H1 (cell line): ENCODE data around the gene RPL12. TPM values are rescaled to one million over a fixed set of nuclear protein-coding genes. Genes with fewer than 3 reads are reported as not detected.

Experiments
- CTCF ChIA-PET: fragments of 300-600 bp; sonication (Branson Sonifier 250); formaldehyde crosslinking; loops from one replicate; lab custom pipeline; 2021; ENCODE audit not compliant: partially characterized antibody; lab: Charles Lee
- POLR2A ChIA-PET: fragments of 300-600 bp; sonication (Branson Sonifier 250); formaldehyde crosslinking; loops from one replicate; lab custom pipeline; 2021; ENCODE audit warnings: inconsistent platforms; ENCODE audit not compliant: partially characterized antibody; lab: Charles Lee
- DNase-seq, 2 experiments: peaks; one replicate each; pipeline versions ENCODE4 v3.0.0 to v3.0.0-alpha.2; 2010 to 2022; ENCODE audit warnings: low spot score in 2 of 2, low read depth in 1 of 2, mixed read lengths in 1 of 2
- FAIRE-seq: peaks from 2 replicates; lab custom pipeline; 2011; peaks lifted over from hg19 to GRCh38; lab: Jason Lieb, UNC
- H2AFZ ChIP-seq: 2 replicates; pipeline ENCODE4 v1.8.1; 2012; ENCODE audit warnings: low read length, inconsistent platforms
- H2AK5ac ChIP-seq: 2 replicates; pipeline ENCODE4 v1.6.1; 2013; ENCODE audit warnings: low read depth, low read length
- H2BK120ac ChIP-seq: replicated peaks from 2 replicates; pipeline ENCODE3; 2013; ENCODE audit warnings: low read depth, low read length, inconsistent platforms
- H2BK12ac ChIP-seq: 2 replicates; pipeline ENCODE4 v1.6.1; 2013; ENCODE audit warnings: low read depth, low read length
- H2BK15ac ChIP-seq: 2 replicates; pipeline ENCODE4 v1.6.1; 2013; ENCODE audit warnings: low read length
- H2BK20ac ChIP-seq: 2 replicates; pipeline ENCODE4 v1.6.1; 2013; ENCODE audit warnings: low read length
- H2BK5ac ChIP-seq: 2 replicates; pipeline ENCODE4 v1.6.1; 2013; ENCODE audit warnings: low read depth, low read length
- H3K14ac ChIP-seq: 2 replicates; pipeline ENCODE4 v1.6.1; 2013; ENCODE audit warnings: inconsistent platforms; ENCODE audit not compliant: insufficient read length
- H3K18ac ChIP-seq: 2 replicates; pipeline ENCODE4 v1.6.1; 2013; ENCODE audit warnings: low read length; ENCODE audit errors: extremely low read depth
- H3K23ac ChIP-seq: 2 replicates; pipeline ENCODE4 v1.6.1; 2013; ENCODE audit warnings: inconsistent platforms; ENCODE audit not compliant: insufficient read length
- H3K23me2 ChIP-seq: 2 replicates; pipeline ENCODE4 v1.6.1; 2013; ENCODE audit warnings: low read depth, low read length
- H3K27ac ChIP-seq: 2 replicates; pipeline ENCODE4 v1.6.1; 2011; ENCODE audit warnings: low read depth, low read length, inconsistent platforms
- H3K27me3 ChIP-seq, 4 experiments: replicated peaks in 1 of 4; 1 replicate in 1 of 4; 2 replicates in 3 of 4; pipeline versions ENCODE4 v1.6.1 to v1.8.1; 2011 to 2013; ENCODE audit warnings: low read length in 3 of 4, mild to moderate bottlenecking in 3 of 4, inconsistent platforms in 2 of 4, mixed read lengths in 2 of 4, moderate library complexity in 1 of 4; ENCODE audit not compliant: control insufficient read depth in 3 of 4, insufficient read depth in 3 of 4; ENCODE audit errors: extremely low read depth in 1 of 4
- H3K36me3 ChIP-seq, 4 experiments: 2 replicates each; pipeline versions ENCODE4 v1.6.1 to v1.8.1; 2011 to 2013; ENCODE audit warnings: mild to moderate bottlenecking in 4 of 4, low read length in 3 of 4, moderate library complexity in 2 of 4, control low read depth in 1 of 4, inconsistent platforms in 1 of 4; ENCODE audit not compliant: insufficient read depth in 4 of 4, control insufficient read depth in 2 of 4
- H3K4ac ChIP-seq: replicated peaks from 2 replicates; pipeline ENCODE3; 2013; ENCODE audit warnings: low read length, low read depth, mixed read lengths, inconsistent platforms; ENCODE audit not compliant: insufficient read length
- H3K4me1 ChIP-seq, 4 experiments: replicated peaks in 1 of 4; 1 replicate in 1 of 4; 2 replicates in 3 of 4; pipeline versions ENCODE4 v1.6.1 to v1.8.1; 2011 to 2013; ENCODE audit warnings: low read length in 3 of 4, inconsistent platforms in 2 of 4, mixed read lengths in 1 of 4; ENCODE audit not compliant: insufficient read depth in 4 of 4, control insufficient read depth in 3 of 4
- H3K4me2 ChIP-seq, 2 experiments: 2 replicates each; pipeline versions ENCODE4 v1.6.1 to v1.8.1; 2011 to 2013; ENCODE audit warnings: low read depth in 2 of 2, low read length in 2 of 2, control low read depth in 1 of 2, inconsistent platforms in 1 of 2, mild to moderate bottlenecking in 1 of 2; ENCODE audit not compliant: insufficient read depth in 1 of 2
- H3K4me3 ChIP-seq, 4 experiments: fragments of 200-600, 300-600 bp in 1 of 4; sonication (generic), shearing (Covaris generic), sonication (Bioruptor Twin) in 1 of 4; 2 replicates each; pipeline versions ENCODE4 v1.5.1 to v1.8.1; 2011 to 2016; ENCODE audit warnings: low read length in 4 of 4, low read depth in 3 of 4, control low read depth in 2 of 4, inconsistent platforms in 2 of 4, mild to moderate bottlenecking in 2 of 4, mixed read lengths in 1 of 4, moderate library complexity in 1 of 4; ENCODE audit not compliant: insufficient read depth in 2 of 4; ENCODE audit errors: extremely low read depth in 1 of 4
- H3K56ac ChIP-seq: replicated peaks from 2 replicates; pipeline ENCODE3; 2013; ENCODE audit warnings: low read depth, mild to moderate bottlenecking, mixed read lengths, low read length, inconsistent platforms; ENCODE audit not compliant: insufficient read length
- H3K79me1 ChIP-seq: 2 replicates; pipeline ENCODE4 v1.6.1; 2013; ENCODE audit warnings: low read depth, low read length, control low read depth
- H3K79me2 ChIP-seq, 2 experiments: 2 replicates each; pipeline versions ENCODE4 v1.6.1 to v1.8.1; 2012 to 2013; ENCODE audit warnings: low read length in 2 of 2, mild to moderate bottlenecking in 2 of 2, inconsistent platforms in 1 of 2; ENCODE audit not compliant: insufficient read depth in 2 of 2, control insufficient read depth in 1 of 2
- H3K9ac ChIP-seq, 4 experiments: replicated peaks in 1 of 4; 1 replicate in 1 of 4; 2 replicates in 3 of 4; pipeline versions ENCODE4 v1.6.1 to v1.8.1; 2011 to 2013; ENCODE audit warnings: low read depth in 3 of 4, low read length in 3 of 4, control low read depth in 2 of 4, mild to moderate bottlenecking in 2 of 4, moderate library complexity in 2 of 4, inconsistent platforms in 1 of 4; ENCODE audit errors: extremely low read depth in 1 of 4
- H3K9me3 ChIP-seq, 2 experiments: 2 replicates each; pipeline versions ENCODE4 v1.6.1 to v1.8.1; 2012 to 2013; ENCODE audit warnings: mild to moderate bottlenecking in 2 of 2, moderate library complexity in 2 of 2, control low read depth in 1 of 2, inconsistent platforms in 1 of 2, low read depth in 1 of 2, low read length in 1 of 2, mixed read lengths in 1 of 2; ENCODE audit not compliant: insufficient read depth in 2 of 2
- H4K20me1 ChIP-seq, 2 experiments: replicated peaks in 1 of 2; 2 replicates each; pipeline versions ENCODE3 to v1.8.1; 2011 to 2013; ENCODE audit warnings: inconsistent platforms in 2 of 2, low read length in 2 of 2, mild to moderate bottlenecking in 1 of 2; ENCODE audit not compliant: insufficient read depth in 2 of 2, control insufficient read depth in 1 of 2
- H4K5ac ChIP-seq: 2 replicates; pipeline ENCODE4 v1.6.1; 2013; ENCODE audit warnings: low read length, low read depth, mixed read lengths, inconsistent platforms; ENCODE audit not compliant: insufficient read length
- H4K8ac ChIP-seq: 2 replicates; pipeline ENCODE4 v1.8.0; 2013; ENCODE audit warnings: mild to moderate bottlenecking, moderate library complexity, low read length, inconsistent platforms; ENCODE audit not compliant: insufficient read depth; ENCODE audit errors: extremely low read depth
- H4K91ac ChIP-seq: replicated peaks from 2 replicates; pipeline ENCODE3; 2013; ENCODE audit warnings: low read length, mixed read lengths, inconsistent platforms; ENCODE audit not compliant: insufficient read length
- EGR1 ChIP-seq: IDR thresholded peaks from 2 replicates; pipeline ENCODE4 v1.6.1; 2011; ENCODE audit warnings: low read depth, low read length, borderline replicate concordance
- HDAC6 ChIP-seq: IDR thresholded peaks from one replicate; pipeline ENCODE4 v1.7.1; 2012; ENCODE audit warnings: low read depth, mild to moderate bottlenecking, inconsistent platforms, low read length, moderate library complexity
- MAX ChIP-seq: IDR thresholded peaks from 2 replicates; pipeline ENCODE4 v1.6.1; 2012; ENCODE audit warnings: inconsistent platforms
- PHF8 ChIP-seq: fragments of 200-600 bp; sonication (generic); conservative IDR thresholded peaks from 2 replicates; pipeline ENCODE4 v1.7.1; 2012; ENCODE audit warnings: low read depth, mild to moderate bottlenecking, inconsistent platforms, low read length, moderate library complexity
- POLR2A ChIP-seq, 2 experiments: IDR thresholded peaks; 1 replicate in 1 of 2; 2 replicates in 1 of 2; pipeline ENCODE4 v1.6.1; 2011; ENCODE audit warnings: low read depth in 2 of 2, low read length in 2 of 2, mild to moderate bottlenecking in 2 of 2; ENCODE audit errors: control extremely low read depth in 1 of 2
- SP4 ChIP-seq: IDR thresholded peaks from 2 replicates; pipeline ENCODE4 v1.6.1; 2012; ENCODE audit warnings: low read length, inconsistent platforms
- SRF ChIP-seq: IDR thresholded peaks from 2 replicates; pipeline ENCODE4 v1.6.1; 2011; ENCODE audit warnings: mild to moderate bottlenecking, low read depth, low read length, moderate library complexity
- TAF7 ChIP-seq: optimal IDR thresholded peaks from 2 replicates; pipeline ENCODE3; 2011; ENCODE audit warnings: low read depth, mild to moderate bottlenecking, inconsistent platforms, low read length, moderate library complexity, borderline replicate concordance
- TCF12 ChIP-seq: IDR thresholded peaks from 2 replicates; pipeline ENCODE4 v1.6.1; 2011; ENCODE audit warnings: low read depth, mild to moderate bottlenecking, low read length
- YY1 ChIP-seq: IDR thresholded peaks from 2 replicates; pipeline ENCODE4 v1.6.1; 2011; ENCODE audit warnings: low read depth, mild to moderate bottlenecking, low read length
- WGBS, 2 experiments: shearing (Covaris generic) in 1 of 2; methylation state at CpG; one replicate each; pipeline versions ENCODE4 v1.1.6 to v1.1.7; 2013 to 2015; ENCODE audit warnings: low lambda C conversion rate in 2 of 2, mixed read lengths in 2 of 2, inconsistent platforms in 1 of 2, low coverage in 1 of 2, missing lambda C conversion rate in 1 of 2; ENCODE audit not compliant: insufficient replicate concordance in 2 of 2, insufficient coverage in 1 of 2, insufficient read length in 1 of 2; ENCODE audit errors: extremely low coverage in 1 of 2, missing lambda C conversion rate in 1 of 2; 5-methylcytosine and 5-hydroxymethylcytosine counted together
- polyA plus RNA-seq, 7 experiments: library from polyadenylated mRNA; depleted of rRNA in 3 of 7; stranded (reverse) in 5 of 7; unstranded in 2 of 7; fragments of >200 nt in 5 of 7; fragments of 200-250 nt in 2 of 7; gene quantifications; 1 replicate in 5 of 7; 2 replicates in 1 of 7; 4 replicates in 1 of 7; pipeline versions ENCODE4 v1.2.1 to v1.2.3, GENCODE V29; 2011 to 2013; ENCODE audit warnings: missing spikeins in 2 of 7, mixed read lengths in 2 of 7
- total RNA-seq: library from RNA; stranded (reverse); fragmentation: NEBNext Ultra II Directional; extraction: Animal tissue kit (Norgen Biotek cat#: 25700); gene quantifications from 2 replicates; pipeline ENCODE4 v1.2.1, GENCODE V29; 2021
- TF ChIP-seq, protein P1 (sequence below), 3 experiments: IDR thresholded peaks; 1 replicate in 2 of 3; 2 replicates in 1 of 3; pipeline versions ENCODE4 v1.5.1 to v1.6.1; 2011; ENCODE audit warnings: low read length in 3 of 3, mild to moderate bottlenecking in 3 of 3, inconsistent platforms in 2 of 3, low read depth in 1 of 3, moderate library complexity in 1 of 3; ENCODE audit not compliant: insufficient read depth in 1 of 3; ENCODE audit errors: control extremely low read depth in 1 of 3

The RPL12 gene
- total and polyA plus RNA-seq, 2 of the 8 experiments (the other 6 are each of a cell fraction or from before 2014, with no cell fraction given): 1,993 to 4,892 TPM

- H4K8ac ChIP-seq: no peak overlapping the region
- WGBS, 2 experiments: 93% methylated on average over 9 of the region's 9 CpGs; no CpG with 5 or more reads in 1 of the 2 experiments
- no peak overlapping the region for H3K4ac ChIP-seq
- H3K79me1 ChIP-seq: no peaks in the 10 kb centered on the region
- no peak overlapping the region for H4K91ac ChIP-seq
- no peak overlapping the region for H3K4me2 ChIP-seq
- H3K14ac ChIP-seq: no peak overlapping the region
- no peak overlapping the region for H4K5ac ChIP-seq
- H3K23me2 ChIP-seq: no peaks in the 10 kb centered on the region
- no peak overlapping the region for H3K27ac ChIP-seq
- H2BK12ac ChIP-seq: no peak overlapping the region
- no peak overlapping the region for H2BK120ac ChIP-seq
- no peak overlapping the region for H2AK5ac ChIP-seq
- ChIA-PET POLR2A (interaction anchor here (0.7 to 3.1 kb wide), 7 partner anchors 10 to 379 kb away, joined by 3 to 16 read pairs (median 3); partner anchors contain the start of genes LRSAM1 and RPL12), CTCF (interaction anchor here (0.5 to 6.9 kb wide), 34 partner anchors 9 to 378 kb away, joined by 3 to 78 read pairs (median 4); partner anchors contain the start of gene CFAP157)
- H3K79me2 ChIP-seq: no peaks in the 10 kb centered on the region
- no peaks in the 10 kb centered on the region for H3K9me3 ChIP-seq
- H4K20me1 ChIP-seq: peaks cover 0 to 1% of the 10 kb centered on the region in 2 experiments
- H2BK15ac ChIP-seq: no peak overlapping the region
- no peak overlapping the region for H3K56ac ChIP-seq
- no peak overlapping the region for H3K9ac ChIP-seq
- no peak for FAIRE-seq
- no peak overlapping the region for H3K18ac ChIP-seq
- no peak overlapping the region for H2BK5ac ChIP-seq
- H3K4me1 ChIP-seq: peaks cover 0 to 7% (median 2%) of the 10 kb centered on the region in 4 experiments; a peak in 5 of 7 replicates
- no peaks in the 10 kb centered on the region for H3K27me3 ChIP-seq
- H2AFZ ChIP-seq: no peak overlapping the region
- H3K36me3 ChIP-seq: peaks cover 4 to 5% (median 5%) of the 10 kb centered on the region in 4 experiments; a peak in 4 of 8 replicates
- H2BK20ac ChIP-seq: no peak overlapping the region
- DNase-seq: no peak
- no peak overlapping the region for H3K4me3 ChIP-seq
- no peak overlapping the region for H3K23ac ChIP-seq
- TF ChIP-seq EGR1 (no peak), YY1 (no peak), MAX (no peak), POLR2A (IDR thresholded peaks at IDR 0.05; ENCODE audit: control extremely low read depth in 1 of 2, low read depth in 2 of 2, low read length in 2 of 2) (no peak), HDAC6 (no peak), PHF8 (no peak), SRF (no peak), SP4 (no peak), TAF7 (no peak), TCF12 (no peak)
- TF ChIP-seq, protein P1, sequence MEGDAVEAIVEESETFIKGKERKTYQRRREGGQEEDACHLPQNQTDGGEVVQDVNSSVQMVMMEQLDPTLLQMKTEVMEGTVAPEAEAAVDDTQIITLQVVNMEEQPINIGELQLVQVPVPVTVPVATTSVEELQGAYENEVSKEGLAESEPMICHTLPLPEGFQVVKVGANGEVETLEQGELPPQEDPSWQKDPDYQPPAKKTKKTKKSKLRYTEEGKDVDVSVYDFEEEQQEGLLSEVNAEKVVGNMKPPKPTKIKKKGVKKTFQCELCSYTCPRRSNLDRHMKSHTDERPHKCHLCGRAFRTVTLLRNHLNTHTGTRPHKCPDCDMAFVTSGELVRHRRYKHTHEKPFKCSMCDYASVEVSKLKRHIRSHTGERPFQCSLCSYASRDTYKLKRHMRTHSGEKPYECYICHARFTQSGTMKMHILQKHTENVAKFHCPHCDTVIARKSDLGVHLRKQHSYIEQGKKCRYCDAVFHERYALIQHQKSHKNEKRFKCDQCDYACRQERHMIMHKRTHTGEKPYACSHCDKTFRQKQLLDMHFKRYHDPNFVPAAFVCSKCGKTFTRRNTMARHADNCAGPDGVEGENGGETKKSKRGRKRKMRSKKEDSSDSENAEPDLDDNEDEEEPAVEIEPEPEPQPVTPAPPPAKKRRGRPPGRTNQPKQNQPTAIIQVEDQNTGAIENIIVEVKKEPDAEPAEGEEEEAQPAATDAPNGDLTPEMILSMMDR (IDR thresholded peaks at IDR 0.05; ENCODE audit: control extremely low read depth in 1 of 3, insufficient read depth in 1 of 3, low read depth in 1 of 3, low read length in 3 of 3): no peak
Observed at GRCh38 chr9:127490535-127491230, 39.5 kb upstream of the RPL12 start.
